Ectodermal cell (in vitro differentiated cells): ENCODE data around the gene TMPRSS11A.

Experiments used
- H3K27ac ChIP-seq: 2 replicates; pipeline ENCODE4 v1.7.0; 2013; ENCODE audit warnings: mild to moderate bottlenecking, low read depth, low read length; ENCODE audit not compliant: insufficient read depth, poor library complexity, severe bottlenecking
- H3K27me3 ChIP-seq: 2 replicates; pipeline ENCODE4 v1.7.0; 2013; ENCODE audit warnings: mild to moderate bottlenecking, low read length; ENCODE audit not compliant: insufficient read depth, control insufficient read depth, poor library complexity, severe bottlenecking
- H3K36me3 ChIP-seq: one replicate; pipeline ENCODE4 v1.7.0; 2013; ENCODE audit warnings: low read length; ENCODE audit not compliant: control insufficient read depth, insufficient read depth
- H3K4me1 ChIP-seq: one replicate; pipeline ENCODE4 v1.7.0; 2013; ENCODE audit warnings: low read length; ENCODE audit not compliant: control insufficient read depth, insufficient read depth
- H3K4me3 ChIP-seq: 2 replicates; pipeline ENCODE4 v1.7.0; 2013; ENCODE audit warnings: low read depth, low read length, control low read depth; ENCODE audit not compliant: insufficient read depth
- H3K9me3 ChIP-seq: 2 replicates; pipeline ENCODE4 v1.7.0; 2013; ENCODE audit warnings: mild to moderate bottlenecking, low read length, moderate library complexity; ENCODE audit not compliant: control insufficient read depth
- WGBS, 2 experiments: methylation state at CpG; one replicate each; pipeline ENCODE4 v1.1.7; 2013; ENCODE audit warnings: missing lambda C conversion rate in 2 of 2; 5-methylcytosine and 5-hydroxymethylcytosine counted together

TMPRSS11A gene

DNA sequence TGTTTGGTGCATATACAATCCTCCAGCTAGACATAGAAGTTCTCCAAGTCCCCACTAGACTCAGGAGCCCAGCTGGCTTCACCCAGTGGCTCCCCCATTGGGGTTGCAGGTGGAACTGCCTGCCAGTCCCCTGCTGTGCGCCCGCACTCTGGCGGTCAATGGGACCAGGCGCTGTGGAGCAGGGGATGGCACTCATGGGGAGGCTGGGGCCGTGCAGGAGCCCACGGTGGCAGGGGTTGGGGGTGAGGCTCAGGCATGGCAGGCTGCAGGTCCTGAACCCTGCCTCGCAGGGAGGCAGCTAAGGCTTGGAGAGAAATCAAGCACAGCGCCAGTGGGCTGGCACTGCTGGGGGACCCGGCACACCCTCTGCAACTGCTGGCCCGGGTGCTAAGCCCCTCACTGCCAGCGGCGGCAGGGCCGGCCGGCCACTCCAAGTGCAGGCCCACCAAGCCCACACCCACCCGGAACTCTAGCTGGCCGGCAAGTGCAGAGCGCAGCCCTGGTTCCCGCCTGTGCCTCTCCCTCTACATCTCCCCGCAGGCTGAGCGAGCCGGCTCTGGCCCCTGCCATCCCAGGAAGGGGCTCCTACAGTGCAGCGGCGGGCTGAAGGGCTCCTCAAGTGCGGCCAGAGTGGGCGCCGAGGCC is 66.8 kb downstream of the TMPRSS11A start:
- Histone ChIP-seq H3K9me3 (no peaks in the 10 kb centered on the region), H3K27me3 (no peaks in the 10 kb centered on the region), H3K27ac (no peak overlapping the region), H3K4me1 (no peaks in the 10 kb centered on the region), H3K36me3 (no peaks in the 10 kb centered on the region), H3K4me3 (no peak overlapping the region)
- WGBS, 2 experiments, result 92 to 93% methylated on average over 26 of the region's 26 CpGs

DNA sequence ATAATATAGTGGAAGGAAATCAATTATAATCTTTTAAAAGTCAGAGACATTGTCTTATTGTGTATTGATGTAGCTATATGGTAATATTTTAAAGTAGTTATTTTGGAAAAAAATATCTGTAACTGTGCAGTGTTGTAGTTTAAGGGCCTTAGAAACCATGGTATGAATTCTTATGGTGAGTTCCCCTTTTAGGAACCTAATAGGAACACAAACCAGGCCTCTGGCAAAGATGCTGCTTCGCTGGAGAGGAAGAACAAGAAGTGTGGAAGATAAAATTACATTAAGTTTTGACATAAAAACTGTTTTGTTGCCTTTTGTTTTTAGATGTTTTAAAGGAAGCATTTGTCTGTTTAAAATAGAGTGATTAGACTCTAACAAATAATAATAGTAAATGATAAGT is 68.6 kb downstream of the TMPRSS11A start:
- WGBS, 2 experiments, result 100% methylated on average over 1 of the region's 1 CpG
- no peaks in the 10 kb centered on the region for H3K9me3 ChIP-seq
- no peaks in the 10 kb centered on the region for H3K36me3 ChIP-seq
- H3K27ac ChIP-seq, result no peak overlapping the region
- H3K4me1 ChIP-seq, result no peaks in the 10 kb centered on the region
- H3K4me3 ChIP-seq, result no peak overlapping the region
- H3K27me3 ChIP-seq, result no peaks in the 10 kb centered on the region

DNA sequence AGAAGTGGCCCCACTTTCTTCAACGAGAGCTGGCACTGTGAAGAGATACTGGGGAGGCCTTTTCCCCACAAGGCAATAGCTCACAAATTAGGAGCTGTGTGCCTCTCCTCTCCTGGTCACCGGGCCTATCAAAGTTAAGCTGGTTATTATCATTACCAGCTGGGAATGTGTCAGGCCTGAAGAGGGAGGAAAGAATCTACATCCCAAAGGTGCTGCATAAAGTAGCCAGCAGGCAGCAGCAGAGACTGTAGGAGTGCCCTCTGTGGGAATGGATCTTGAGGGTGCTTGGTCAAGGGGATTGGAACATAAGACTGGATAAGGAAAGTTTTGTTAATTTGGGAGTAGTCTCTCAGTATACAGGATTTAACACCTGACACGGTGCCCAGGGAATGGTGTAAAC is 70.4 kb downstream of the TMPRSS11A start:
- H3K36me3 ChIP-seq, result no peaks in the 10 kb centered on the region
- WGBS, 2 experiments, result 75% methylated on average over 3 of the region's 3 CpGs

DNA sequence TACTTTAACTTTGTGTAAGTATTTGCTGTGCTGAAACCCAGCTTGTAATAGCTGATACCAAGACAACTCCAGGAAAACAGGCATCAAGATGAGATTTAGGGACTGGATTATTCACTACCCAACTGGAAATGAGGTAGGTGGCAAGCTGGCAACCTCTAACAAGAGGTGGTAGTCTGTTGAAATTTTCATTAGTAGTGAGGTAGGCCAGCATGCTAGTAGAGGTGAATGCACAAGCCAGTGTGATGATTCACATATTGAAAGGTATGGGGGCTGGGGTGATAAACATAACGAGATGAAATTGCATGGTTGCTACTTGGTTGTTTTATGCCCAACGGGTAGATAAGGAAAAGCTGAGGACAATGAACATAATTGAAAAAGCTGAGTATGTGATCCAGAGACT is 71.0 kb downstream of the TMPRSS11A start:
- no peaks in the 10 kb centered on the region for H3K4me1 ChIP-seq
- no peaks in the 10 kb centered on the region for H3K36me3 ChIP-seq
- H3K27me3 ChIP-seq, result no peaks in the 10 kb centered on the region
- no peak overlapping the region for H3K4me3 ChIP-seq
- H3K27ac ChIP-seq, result no peak overlapping the region
- no peaks in the 10 kb centered on the region for H3K9me3 ChIP-seq
- WGBS, 2 experiments, result 84 to 95% methylated on average over 2 of the region's 2 CpGs

More for the DNA sequence above, 70.4 kb downstream of the TMPRSS11A start:
- H3K27ac ChIP-seq, result no peak overlapping the region
- H3K4me3 ChIP-seq, result no peak overlapping the region
- no peaks in the 10 kb centered on the region for H3K9me3 ChIP-seq
- no peaks in the 10 kb centered on the region for H3K4me1 ChIP-seq
- H3K27me3 ChIP-seq, result no peaks in the 10 kb centered on the region

DNA sequence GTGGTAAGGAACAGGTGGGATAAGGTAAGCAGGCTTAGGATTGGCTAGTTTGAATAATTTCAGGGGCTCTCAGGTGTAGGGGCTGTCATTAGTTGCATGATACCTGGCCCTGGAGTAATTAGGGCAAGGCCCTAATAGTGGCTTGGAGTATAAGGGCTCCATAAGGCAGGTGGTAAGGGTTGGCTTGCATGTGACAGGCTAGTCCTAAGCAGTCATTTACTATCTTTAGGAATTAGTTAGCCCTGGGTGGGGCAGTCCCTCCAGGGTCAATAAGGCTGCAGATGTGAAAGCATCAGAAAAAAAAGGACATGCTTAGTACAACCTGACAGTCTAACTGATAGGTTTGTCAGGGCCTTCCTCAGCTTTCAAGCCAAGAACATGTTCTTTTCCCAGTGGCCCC is 71.6 kb downstream of the TMPRSS11A start:
- H3K4me1 ChIP-seq, result no peaks in the 10 kb centered on the region
- no peak overlapping the region for H3K27ac ChIP-seq
- H3K4me3 ChIP-seq, result no peak overlapping the region
- no peaks in the 10 kb centered on the region for H3K27me3 ChIP-seq
- no peaks in the 10 kb centered on the region for H3K9me3 ChIP-seq
- no peaks in the 10 kb centered on the region for H3K36me3 ChIP-seq

DNA sequence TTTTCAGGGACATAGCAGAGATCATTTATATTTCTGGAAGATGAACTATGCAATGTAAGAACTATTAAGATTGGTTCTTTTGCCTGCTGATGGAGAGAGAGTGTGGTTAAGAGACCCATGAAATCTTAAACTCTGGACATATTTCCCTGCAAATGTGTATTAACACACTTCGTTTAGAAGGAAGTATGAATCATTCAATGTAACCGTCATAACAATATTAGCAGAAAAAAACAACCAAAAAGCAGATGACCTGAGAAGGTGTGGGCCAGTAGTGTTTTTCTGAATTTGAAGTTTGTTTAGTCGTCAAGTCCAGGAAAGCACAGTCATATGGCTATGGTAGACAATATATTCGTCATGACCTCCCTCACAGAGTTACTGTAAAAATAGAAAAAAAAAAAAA is 77.0 kb downstream of the TMPRSS11A start:
- peaks cover 4% of the 10 kb centered on the region for H3K4me1 ChIP-seq
- H3K4me3 ChIP-seq, result no peak overlapping the region
- WGBS, 2 experiments, result 96 to 100% methylated on average over 2 to 4 of the region's 4 CpGs
- no peaks in the 10 kb centered on the region for H3K9me3 ChIP-seq
- no peaks in the 10 kb centered on the region for H3K36me3 ChIP-seq
- no peaks in the 10 kb centered on the region for H3K27me3 ChIP-seq
- no peak overlapping the region for H3K27ac ChIP-seq

DNA sequence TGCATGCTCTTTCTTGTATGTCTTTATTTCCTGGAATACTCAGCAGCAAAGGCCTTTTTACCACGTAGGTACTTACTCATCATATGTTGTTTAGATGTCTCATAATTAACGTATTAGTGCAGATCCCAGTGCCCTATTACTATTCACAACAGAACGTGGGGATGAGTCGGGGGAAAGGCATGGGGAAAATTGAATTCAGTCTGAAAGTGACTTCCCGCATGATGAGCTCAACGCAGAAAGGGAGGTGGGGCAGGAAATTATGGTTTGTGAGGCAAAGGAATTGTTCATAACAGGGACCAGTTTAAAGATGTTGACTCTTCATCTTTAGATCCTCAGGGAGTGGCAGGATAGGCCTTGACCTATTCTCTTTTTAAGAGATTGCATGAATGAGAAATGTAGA is 77.5 kb downstream of the TMPRSS11A start:
- 71 to 89% methylated on average over 4 to 6 of the region's 6 CpGs for WGBS, 2 experiments
- H3K4me3 ChIP-seq, result no peak overlapping the region
- H3K27ac ChIP-seq, result no peak overlapping the region

DNA sequence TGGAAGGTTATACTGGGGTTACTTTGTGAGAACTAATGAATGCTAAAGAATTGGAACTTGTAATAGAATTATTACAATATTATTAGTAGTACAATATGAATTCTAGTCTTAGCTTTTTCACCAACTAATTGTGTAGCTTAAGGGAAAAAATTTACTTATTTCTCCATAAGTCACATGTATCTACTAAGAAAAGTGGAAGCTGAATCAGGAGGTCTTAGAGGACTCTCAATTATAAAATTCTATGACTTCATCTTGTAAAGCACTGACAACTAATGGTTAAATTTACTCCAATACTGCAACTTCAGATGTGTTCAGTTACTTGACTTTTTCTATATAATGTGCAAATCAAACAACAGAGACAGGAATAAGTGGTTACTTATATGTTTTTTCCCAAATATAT is 78.6 kb downstream of the TMPRSS11A start:
- Histone ChIP-seq H3K36me3 (no peaks in the 10 kb centered on the region), H3K4me1 (peaks cover 4% of the 10 kb centered on the region), H3K27ac (no peak overlapping the region), H3K27me3 (no peaks in the 10 kb centered on the region), H3K4me3 (no peak overlapping the region), H3K9me3 (no peaks in the 10 kb centered on the region)

More for the DNA sequence above, 77.5 kb downstream of the TMPRSS11A start:
- H3K27me3 ChIP-seq, result no peaks in the 10 kb centered on the region
- H3K36me3 ChIP-seq, result no peaks in the 10 kb centered on the region
- peaks cover 4% of the 10 kb centered on the region for H3K4me1 ChIP-seq
- H3K9me3 ChIP-seq, result no peaks in the 10 kb centered on the region

DNA sequence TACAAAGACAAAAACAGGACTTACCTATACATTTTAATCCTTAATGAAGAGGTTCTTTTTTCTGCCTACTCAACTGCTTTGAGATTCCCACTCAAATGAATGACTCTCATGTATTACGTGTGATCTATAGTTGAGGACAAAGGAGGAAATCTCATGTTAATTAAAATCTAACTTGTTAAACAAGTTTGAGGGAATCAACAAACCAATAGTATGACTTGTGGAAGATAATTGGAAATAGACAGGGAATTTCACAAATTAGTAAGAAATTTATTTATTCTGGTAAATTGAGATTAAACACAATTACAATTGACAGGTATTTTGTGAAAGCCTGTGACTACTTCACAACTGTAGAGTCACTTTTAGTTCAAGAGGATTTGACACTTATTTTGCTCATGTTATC is 79.4 kb downstream of the TMPRSS11A start, which contains the start of gene TMPRSS11D:
Gene TMPRSS11D, minus strand, starts transcription at position 101 of the 400 bp plus-strand sequence. Its CDS starts 69 bp downstream, at position 32.
- Histone ChIP-seq H3K4me1 (peaks cover 4% of the 10 kb centered on the region), H3K4me3 (no peak within 1 kb of the TSS), H3K27ac (no peak within 1 kb of the TSS), H3K27me3 (no peaks in the 10 kb centered on the region), H3K9me3 (no peaks in the 10 kb centered on the region), H3K36me3 (no peaks in the 10 kb centered on the region)
- WGBS, 2 experiments, result 83 to 89% methylated on average over 1 of the region's 1 CpG

DNA sequence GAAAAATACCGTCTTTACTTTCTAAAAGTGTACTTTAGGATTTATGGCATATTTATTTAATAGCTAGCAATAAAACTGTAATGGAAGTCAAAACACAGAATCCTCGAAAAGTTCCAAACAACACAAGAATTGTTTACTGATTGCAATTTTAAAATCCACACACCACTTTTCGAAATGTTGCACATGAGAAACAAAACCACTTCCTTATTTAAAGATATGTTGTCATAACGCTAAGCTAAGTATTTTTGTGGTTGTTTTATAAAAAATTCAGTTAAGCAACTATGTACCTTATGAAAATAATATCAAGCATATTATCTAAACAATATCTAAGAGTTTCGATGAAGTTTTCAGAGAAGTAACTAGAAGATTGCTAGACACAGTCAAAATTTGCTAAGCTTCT is 79.8 kb downstream of the TMPRSS11A start:
- peaks cover 4% of the 10 kb centered on the region for H3K4me1 ChIP-seq
- no peaks in the 10 kb centered on the region for H3K36me3 ChIP-seq
- no peak overlapping the region for H3K27ac ChIP-seq
- H3K4me3 ChIP-seq, result no peak overlapping the region
- H3K9me3 ChIP-seq, result no peaks in the 10 kb centered on the region
- no peaks in the 10 kb centered on the region for H3K27me3 ChIP-seq
- 95% methylated on average over 3 of the region's 5 CpGs; no CpG with 5 or more reads in 1 of the 2 experiments for WGBS, 2 experiments
